H1 (cell line): ENCODE measurements around the gene MYH3. TPM values are rescaled to one million over a fixed set of nuclear protein-coding genes. Genes with fewer than 3 reads are reported as not detected.

Experiments used
- CTCF ChIA-PET: fragments of 300-600 bp; sonication (Branson Sonifier 250); formaldehyde crosslinking; loops from one replicate; lab custom pipeline; 2021; ENCODE audit not compliant: partially characterized antibody; lab: Charles Lee
- POLR2A ChIA-PET: fragments of 300-600 bp; sonication (Branson Sonifier 250); formaldehyde crosslinking; loops from one replicate; lab custom pipeline; 2021; ENCODE audit warnings: inconsistent platforms; ENCODE audit not compliant: partially characterized antibody; lab: Charles Lee
- DNase-seq, 2 experiments: peaks; one replicate each; pipeline versions ENCODE4 v3.0.0 to v3.0.0-alpha.2; 2010 to 2022; ENCODE audit warnings: low spot score in 2 of 2, low read depth in 1 of 2, mixed read lengths in 1 of 2
- FAIRE-seq: peaks from 2 replicates; lab custom pipeline; 2011; peaks lifted over from hg19 to GRCh38; lab: Jason Lieb, UNC
- H2AFZ ChIP-seq: 2 replicates; pipeline ENCODE4 v1.8.1; 2012; ENCODE audit warnings: low read length, inconsistent platforms
- H2AK5ac ChIP-seq: 2 replicates; pipeline ENCODE4 v1.6.1; 2013; ENCODE audit warnings: low read depth, low read length
- H2BK120ac ChIP-seq: replicated peaks from 2 replicates; pipeline ENCODE3; 2013; ENCODE audit warnings: low read depth, low read length, inconsistent platforms
- H2BK12ac ChIP-seq: 2 replicates; pipeline ENCODE4 v1.6.1; 2013; ENCODE audit warnings: low read depth, low read length
- H2BK15ac ChIP-seq: 2 replicates; pipeline ENCODE4 v1.6.1; 2013; ENCODE audit warnings: low read length
- H2BK20ac ChIP-seq: 2 replicates; pipeline ENCODE4 v1.6.1; 2013; ENCODE audit warnings: low read length
- H2BK5ac ChIP-seq: 2 replicates; pipeline ENCODE4 v1.6.1; 2013; ENCODE audit warnings: low read depth, low read length
- H3K14ac ChIP-seq: 2 replicates; pipeline ENCODE4 v1.6.1; 2013; ENCODE audit warnings: inconsistent platforms; ENCODE audit not compliant: insufficient read length
- H3K18ac ChIP-seq: 2 replicates; pipeline ENCODE4 v1.6.1; 2013; ENCODE audit warnings: low read length; ENCODE audit errors: extremely low read depth
- H3K23ac ChIP-seq: 2 replicates; pipeline ENCODE4 v1.6.1; 2013; ENCODE audit warnings: inconsistent platforms; ENCODE audit not compliant: insufficient read length
- H3K23me2 ChIP-seq: 2 replicates; pipeline ENCODE4 v1.6.1; 2013; ENCODE audit warnings: low read depth, low read length
- H3K27ac ChIP-seq: 2 replicates; pipeline ENCODE4 v1.6.1; 2011; ENCODE audit warnings: low read depth, low read length, inconsistent platforms
- H3K27me3 ChIP-seq, 4 experiments: replicated peaks in 1 of 4; 1 replicate in 1 of 4; 2 replicates in 3 of 4; pipeline versions ENCODE4 v1.6.1 to v1.8.1; 2011 to 2013; ENCODE audit warnings: low read length in 3 of 4, mild to moderate bottlenecking in 3 of 4, inconsistent platforms in 2 of 4, mixed read lengths in 2 of 4, moderate library complexity in 1 of 4; ENCODE audit not compliant: control insufficient read depth in 3 of 4, insufficient read depth in 3 of 4; ENCODE audit errors: extremely low read depth in 1 of 4
- H3K36me3 ChIP-seq, 4 experiments: 2 replicates each; pipeline versions ENCODE4 v1.6.1 to v1.8.1; 2011 to 2013; ENCODE audit warnings: mild to moderate bottlenecking in 4 of 4, low read length in 3 of 4, moderate library complexity in 2 of 4, control low read depth in 1 of 4, inconsistent platforms in 1 of 4; ENCODE audit not compliant: insufficient read depth in 4 of 4, control insufficient read depth in 2 of 4
- H3K4ac ChIP-seq: replicated peaks from 2 replicates; pipeline ENCODE3; 2013; ENCODE audit warnings: low read length, low read depth, mixed read lengths, inconsistent platforms; ENCODE audit not compliant: insufficient read length
- H3K4me1 ChIP-seq, 4 experiments: replicated peaks in 1 of 4; 1 replicate in 1 of 4; 2 replicates in 3 of 4; pipeline versions ENCODE4 v1.6.1 to v1.8.1; 2011 to 2013; ENCODE audit warnings: low read length in 3 of 4, inconsistent platforms in 2 of 4, mixed read lengths in 1 of 4; ENCODE audit not compliant: insufficient read depth in 4 of 4, control insufficient read depth in 3 of 4
- H3K4me2 ChIP-seq, 2 experiments: 2 replicates each; pipeline versions ENCODE4 v1.6.1 to v1.8.1; 2011 to 2013; ENCODE audit warnings: low read depth in 2 of 2, low read length in 2 of 2, control low read depth in 1 of 2, inconsistent platforms in 1 of 2, mild to moderate bottlenecking in 1 of 2; ENCODE audit not compliant: insufficient read depth in 1 of 2
- H3K4me3 ChIP-seq, 4 experiments: fragments of 200-600, 300-600 bp in 1 of 4; sonication (generic), shearing (Covaris generic), sonication (Bioruptor Twin) in 1 of 4; 2 replicates each; pipeline versions ENCODE4 v1.5.1 to v1.8.1; 2011 to 2016; ENCODE audit warnings: low read length in 4 of 4, low read depth in 3 of 4, control low read depth in 2 of 4, inconsistent platforms in 2 of 4, mild to moderate bottlenecking in 2 of 4, mixed read lengths in 1 of 4, moderate library complexity in 1 of 4; ENCODE audit not compliant: insufficient read depth in 2 of 4; ENCODE audit errors: extremely low read depth in 1 of 4
- H3K56ac ChIP-seq: replicated peaks from 2 replicates; pipeline ENCODE3; 2013; ENCODE audit warnings: low read depth, mild to moderate bottlenecking, mixed read lengths, low read length, inconsistent platforms; ENCODE audit not compliant: insufficient read length
- H3K79me1 ChIP-seq: 2 replicates; pipeline ENCODE4 v1.6.1; 2013; ENCODE audit warnings: low read depth, low read length, control low read depth
- H3K79me2 ChIP-seq, 2 experiments: 2 replicates each; pipeline versions ENCODE4 v1.6.1 to v1.8.1; 2012 to 2013; ENCODE audit warnings: low read length in 2 of 2, mild to moderate bottlenecking in 2 of 2, inconsistent platforms in 1 of 2; ENCODE audit not compliant: insufficient read depth in 2 of 2, control insufficient read depth in 1 of 2
- H3K9ac ChIP-seq, 4 experiments: replicated peaks in 1 of 4; 1 replicate in 1 of 4; 2 replicates in 3 of 4; pipeline versions ENCODE4 v1.6.1 to v1.8.1; 2011 to 2013; ENCODE audit warnings: low read depth in 3 of 4, low read length in 3 of 4, control low read depth in 2 of 4, mild to moderate bottlenecking in 2 of 4, moderate library complexity in 2 of 4, inconsistent platforms in 1 of 4; ENCODE audit errors: extremely low read depth in 1 of 4
- H3K9me3 ChIP-seq, 2 experiments: 2 replicates each; pipeline versions ENCODE4 v1.6.1 to v1.8.1; 2012 to 2013; ENCODE audit warnings: mild to moderate bottlenecking in 2 of 2, moderate library complexity in 2 of 2, control low read depth in 1 of 2, inconsistent platforms in 1 of 2, low read depth in 1 of 2, low read length in 1 of 2, mixed read lengths in 1 of 2; ENCODE audit not compliant: insufficient read depth in 2 of 2
- H4K20me1 ChIP-seq, 2 experiments: replicated peaks in 1 of 2; 2 replicates each; pipeline versions ENCODE3 to v1.8.1; 2011 to 2013; ENCODE audit warnings: inconsistent platforms in 2 of 2, low read length in 2 of 2, mild to moderate bottlenecking in 1 of 2; ENCODE audit not compliant: insufficient read depth in 2 of 2, control insufficient read depth in 1 of 2
- H4K5ac ChIP-seq: 2 replicates; pipeline ENCODE4 v1.6.1; 2013; ENCODE audit warnings: low read length, low read depth, mixed read lengths, inconsistent platforms; ENCODE audit not compliant: insufficient read length
- H4K8ac ChIP-seq: 2 replicates; pipeline ENCODE4 v1.8.0; 2013; ENCODE audit warnings: mild to moderate bottlenecking, moderate library complexity, low read length, inconsistent platforms; ENCODE audit not compliant: insufficient read depth; ENCODE audit errors: extremely low read depth
- H4K91ac ChIP-seq: replicated peaks from 2 replicates; pipeline ENCODE3; 2013; ENCODE audit warnings: low read length, mixed read lengths, inconsistent platforms; ENCODE audit not compliant: insufficient read length
- RBBP5 ChIP-seq: IDR thresholded peaks from 2 replicates; pipeline ENCODE4 v1.7.1; 2012; ENCODE audit warnings: low read depth, mild to moderate bottlenecking, inconsistent platforms, low read length, moderate library complexity, borderline replicate concordance
- WGBS, 2 experiments: shearing (Covaris generic) in 1 of 2; methylation state at CpG; one replicate each; pipeline versions ENCODE4 v1.1.6 to v1.1.7; 2013 to 2015; ENCODE audit warnings: low lambda C conversion rate in 2 of 2, mixed read lengths in 2 of 2, inconsistent platforms in 1 of 2, low coverage in 1 of 2, missing lambda C conversion rate in 1 of 2; ENCODE audit not compliant: insufficient replicate concordance in 2 of 2, insufficient coverage in 1 of 2, insufficient read length in 1 of 2; ENCODE audit errors: extremely low coverage in 1 of 2, missing lambda C conversion rate in 1 of 2; 5-methylcytosine and 5-hydroxymethylcytosine counted together
- polyA plus RNA-seq, 7 experiments: library from polyadenylated mRNA; depleted of rRNA in 3 of 7; stranded (reverse) in 5 of 7; unstranded in 2 of 7; fragments of >200 nt in 5 of 7; fragments of 200-250 nt in 2 of 7; gene quantifications; 1 replicate in 5 of 7; 2 replicates in 1 of 7; 4 replicates in 1 of 7; pipeline versions ENCODE4 v1.2.1 to v1.2.3, GENCODE V29; 2011 to 2013; ENCODE audit warnings: missing spikeins in 2 of 7, mixed read lengths in 2 of 7
- total RNA-seq: library from RNA; stranded (reverse); fragmentation: NEBNext Ultra II Directional; extraction: Animal tissue kit (Norgen Biotek cat#: 25700); gene quantifications from 2 replicates; pipeline ENCODE4 v1.2.1, GENCODE V29; 2021

The MYH3 gene
- total and polyA plus RNA-seq, 2 of the 8 experiments (the other 6 are each of a cell fraction or from before 2014, with no cell fraction given), result 0.65 to 1.8 TPM

- Histone ChIP-seq H3K79me2 (no peaks in the 10 kb centered on the region), H2AFZ (no peak overlapping the region), H2BK12ac (no peak overlapping the region), H3K4me1 (no peaks in the 10 kb centered on the region), H3K14ac (no peak overlapping the region), H3K27ac (no peak overlapping the region), H3K4ac (no peak overlapping the region), H3K23ac (no peak overlapping the region), H3K9ac (no peak overlapping the region), H3K56ac (no peak overlapping the region), H4K20me1 (no peaks in the 10 kb centered on the region), H4K5ac (no peak overlapping the region), H3K23me2 (no peaks in the 10 kb centered on the region), H2BK5ac (no peak overlapping the region), H2BK20ac (no peak overlapping the region), H4K8ac (no peak overlapping the region), H3K18ac (no peak overlapping the region), H3K36me3 (peaks cover 0 to 4% (median 1%) of the 10 kb centered on the region in 4 experiments; a peak in 2 of 8 replicates), H3K4me3 (no peak overlapping the region), H3K27me3 (no peaks in the 10 kb centered on the region), H3K4me2 (no peak overlapping the region), H3K79me1 (no peaks in the 10 kb centered on the region), H2AK5ac (no peak overlapping the region), H4K91ac (no peak overlapping the region), H3K9me3 (no peaks in the 10 kb centered on the region), H2BK120ac (no peak overlapping the region), H2BK15ac (no peak overlapping the region)
- WGBS, 2 experiments, result 91% methylated on average over 24 of the region's 25 CpGs; no CpG with 5 or more reads in 1 of the 2 experiments
- FAIRE-seq (no peak), DNase-seq (no peak)
- ChIA-PET POLR2A (interaction anchor here (0.6 kb wide), 1 partner anchor 58 kb away, joined by 3 read pairs; no protein-coding TSS in a partner anchor), CTCF (interaction anchor here (0.6 to 21.3 kb wide), 7 partner anchors 5 to 329 kb away, joined by 3 to 323 read pairs (median 6); no protein-coding TSS in a partner anchor)
- no peak for TF ChIP-seq RBBP5
Observed at GRCh38 chr17:10638151-10638550, 19.0 kb downstream of the MYH3 start.
